HG02885 (cell line): ENCODE results near the gene E2F7.

Experiments used
- ATAC-seq: cut with Tn5 transposase; IDR thresholded peaks from one replicate; pipeline ENCODE4 v1.9.1; 2021; ENCODE audit warnings: mild to moderate bottlenecking; ENCODE audit not compliant: unreplicated experiment, poor library complexity

The E2F7 gene

GRCh38 chr12:77032406-77032805 is 33.0 kb downstream of the E2F7 start:
- ATAC-seq = no peak

DNA sequence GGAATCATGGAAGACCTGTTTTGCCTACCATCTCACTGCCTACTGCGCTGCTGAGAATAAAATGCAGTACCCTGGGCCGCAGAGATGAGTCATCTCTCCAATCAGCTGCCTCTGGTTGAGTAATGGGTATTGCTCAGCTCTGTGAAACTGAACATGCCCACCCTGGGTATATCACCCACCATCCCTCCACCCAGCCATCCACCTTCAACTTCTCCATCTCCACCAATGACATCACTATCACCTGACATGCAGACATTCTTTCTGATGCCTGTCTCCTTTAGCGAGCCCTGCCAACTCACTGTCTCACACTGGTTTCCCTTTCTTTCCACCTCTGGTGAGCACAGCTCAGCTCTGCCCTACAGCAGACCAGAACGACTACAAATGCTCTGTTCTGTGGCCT is 33.6 kb downstream of the E2F7 start:
- ATAC-seq = peak; percentile 32

- ATAC-seq = no peak
These were observed 39.5 kb downstream of the E2F7 start for GRCh38 chr12:77025782-77026314.

GRCh38 chr12:77023501-77023900 is 41.9 kb downstream of the E2F7 start:
- no peak for ATAC-seq

GRCh38 chr12:77019920-77020319 is 45.4 kb downstream of the E2F7 start:
- no peak for ATAC-seq

GRCh38 chr12:77016606-77017005 is 48.8 kb downstream of the E2F7 start:
- ATAC-seq = no peak

- no peak for ATAC-seq
These were observed 52.3 kb downstream of the E2F7 start for GRCh38 chr12:77013091-77013490.

- ATAC-seq = peak; percentile 95
These were observed 54.4 kb downstream of the E2F7 start for GRCh38 chr12:77010691-77011548.

GRCh38 chr12:77007476-77007875 is 57.9 kb downstream of the E2F7 start:
- ATAC-seq = no peak

DNA sequence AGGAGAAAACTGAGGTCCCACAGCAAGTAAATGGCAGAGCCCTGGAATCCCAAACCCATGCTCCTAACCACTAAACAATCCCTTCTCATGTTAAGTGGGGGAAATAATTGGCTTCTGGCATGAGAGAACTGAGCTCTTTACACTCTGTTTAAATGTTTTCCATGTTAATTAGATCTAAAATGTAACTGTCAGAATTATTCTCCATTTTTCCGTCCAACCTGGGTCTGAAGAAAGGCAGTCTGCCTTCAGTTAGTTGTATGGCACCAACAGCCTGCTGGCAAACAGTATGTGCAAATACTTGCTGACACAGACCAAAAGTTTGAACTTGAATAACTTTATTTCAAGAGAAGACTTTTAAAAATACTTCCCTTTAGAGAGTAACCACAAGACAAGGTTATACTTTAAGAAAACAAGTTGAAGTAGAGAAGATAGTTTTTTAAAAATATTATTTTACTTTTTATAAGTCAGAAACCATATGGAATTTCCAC is 59.7 kb downstream of the E2F7 start:
- ATAC-seq = no peak

DNA sequence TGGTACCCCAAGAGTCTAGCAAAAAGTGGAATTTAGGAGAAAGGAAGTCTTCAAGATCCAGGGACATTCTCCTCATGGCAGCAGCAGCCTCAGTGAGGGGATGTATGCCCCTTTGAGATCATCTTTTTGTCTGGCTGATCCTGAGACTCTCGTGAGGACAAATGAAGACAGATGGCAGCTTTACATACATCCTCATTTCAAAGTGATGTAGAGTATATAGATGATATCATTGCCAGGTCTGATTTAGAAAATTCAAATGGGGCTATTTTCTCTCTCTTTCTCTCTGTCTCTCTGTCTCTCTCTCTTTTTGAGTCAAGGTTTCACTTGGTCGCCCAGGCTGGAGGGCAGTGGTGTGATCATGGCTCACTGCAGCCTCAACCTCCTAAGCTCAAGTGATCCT is 61.5 kb downstream of the E2F7 start:
- ATAC-seq = peak; percentile 54

GRCh38 chr12:77003246-77003645 is 62.1 kb downstream of the E2F7 start:
- no peak for ATAC-seq

- no peak for ATAC-seq
These were observed 63.0 kb downstream of the E2F7 start for GRCh38 chr12:77002382-77002781.

DNA sequence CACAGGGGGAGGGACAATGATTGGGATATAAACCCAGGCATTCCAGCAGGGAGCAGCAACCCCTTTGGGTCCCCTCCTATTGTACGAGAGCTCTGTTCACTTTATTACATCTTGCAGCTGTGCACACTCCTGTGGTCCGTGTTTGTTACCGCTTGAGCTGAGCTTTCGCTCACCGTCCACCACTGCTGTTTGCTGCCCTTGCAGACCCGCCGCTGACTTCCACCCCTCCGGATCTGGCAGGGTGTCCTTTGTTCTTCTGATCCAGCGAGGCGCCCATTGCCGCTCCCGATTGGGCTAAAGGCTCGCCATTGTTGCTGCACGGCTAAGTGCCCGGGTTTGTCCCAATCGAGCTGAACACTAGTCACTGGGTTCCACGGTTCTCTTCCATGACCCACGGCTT is 64.1 kb downstream of the E2F7 start:
- no peak for ATAC-seq

- no peak for ATAC-seq
These were observed 66.3 kb downstream of the E2F7 start for GRCh38 chr12:76998908-76999556.

DNA sequence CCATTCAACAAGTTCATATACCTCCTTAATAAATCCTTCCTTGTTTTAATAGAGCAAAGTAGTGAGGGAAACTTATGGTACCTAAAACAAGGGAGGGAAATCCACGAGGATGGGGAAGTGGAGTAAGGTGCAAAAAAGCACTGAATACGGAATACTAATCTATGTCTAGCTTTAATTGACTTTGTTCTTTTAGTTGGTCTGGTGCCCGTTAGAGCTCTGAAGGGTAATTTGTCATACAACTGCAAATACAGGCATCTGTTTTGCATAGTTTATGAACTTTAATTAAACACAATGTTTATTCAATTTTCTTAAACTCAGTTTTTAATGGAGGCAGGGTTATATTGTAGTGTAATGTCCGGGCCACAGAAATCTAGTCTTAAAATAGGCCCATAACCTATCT is 67.0 kb downstream of the E2F7 start:
- no peak for ATAC-seq

- no peak for ATAC-seq
These were observed 68.2 kb downstream of the E2F7 start for GRCh38 chr12:76997011-76997780.

GRCh38 chr12:76990716-76991115 is 74.7 kb downstream of the E2F7 start:
- ATAC-seq = no peak

GRCh38 chr12:76984566-76984965 is 80.8 kb downstream of the E2F7 start:
- ATAC-seq = no peak

DNA sequence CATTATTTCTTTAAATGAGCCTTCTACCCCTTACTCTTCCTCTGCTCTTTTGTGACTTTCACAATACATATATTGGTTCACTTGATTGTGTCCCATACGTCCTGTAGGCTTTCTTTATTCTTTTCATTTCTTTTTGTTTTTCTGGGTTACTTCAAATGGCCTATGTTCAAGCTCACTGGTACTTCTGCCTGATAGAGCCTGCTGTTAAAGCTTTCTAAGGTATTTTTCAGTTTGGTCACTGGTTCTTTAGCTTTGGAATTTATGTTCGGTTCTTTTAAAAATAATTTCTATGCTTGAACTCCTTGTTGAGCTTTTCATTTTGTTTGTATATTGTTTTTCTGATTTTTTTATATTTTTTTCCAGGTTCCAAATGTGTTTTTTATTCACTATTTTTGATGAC is 81.9 kb downstream of the E2F7 start:
- no peak for ATAC-seq

- no peak for ATAC-seq
These were observed 85.2 kb downstream of the E2F7 start for GRCh38 chr12:76980196-76980595.
